HG03139 (cell line): ENCODE results near the gene COA3.

Experiments
- ATAC-seq: cut with Tn5 transposase; IDR thresholded peaks from one replicate; pipeline ENCODE4 v1.9.1; 2021; ENCODE audit not compliant: unreplicated experiment

The COA3 gene

GRCh38 chr17:42818379-42818778 is 19.9 kb upstream of the COA3 start:
- no peak for ATAC-seq

DNA sequence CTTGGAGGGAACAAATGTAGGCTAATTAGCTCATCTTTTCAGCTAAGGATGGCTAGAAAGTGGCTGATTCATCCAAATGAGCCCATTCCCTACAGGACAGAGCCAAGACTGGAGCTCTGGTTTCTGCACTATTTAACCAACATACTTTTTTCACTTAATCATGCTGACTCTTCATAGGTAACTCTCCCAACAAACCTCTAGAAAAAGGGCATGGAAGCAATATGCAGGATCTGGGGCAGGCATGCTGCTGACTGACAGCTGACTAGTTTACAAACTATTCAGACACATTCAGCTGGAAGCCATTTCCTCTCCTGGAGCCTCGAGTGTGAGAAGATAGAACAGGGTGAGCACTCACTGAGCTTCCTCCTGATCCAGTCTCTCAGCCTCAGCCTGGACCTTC is 19.4 kb upstream of the COA3 start:
- ATAC-seq: no peak

GRCh38 chr17:42814633-42815399 is 16.3 kb upstream of the COA3 start:
- no peak for ATAC-seq

GRCh38 chr17:42809250-42809649 is 10.7 kb upstream of the COA3 start:
- no peak for ATAC-seq

GRCh38 chr17:42806249-42806648 is 7.7 kb upstream of the COA3 start:
- no peak for ATAC-seq

DNA sequence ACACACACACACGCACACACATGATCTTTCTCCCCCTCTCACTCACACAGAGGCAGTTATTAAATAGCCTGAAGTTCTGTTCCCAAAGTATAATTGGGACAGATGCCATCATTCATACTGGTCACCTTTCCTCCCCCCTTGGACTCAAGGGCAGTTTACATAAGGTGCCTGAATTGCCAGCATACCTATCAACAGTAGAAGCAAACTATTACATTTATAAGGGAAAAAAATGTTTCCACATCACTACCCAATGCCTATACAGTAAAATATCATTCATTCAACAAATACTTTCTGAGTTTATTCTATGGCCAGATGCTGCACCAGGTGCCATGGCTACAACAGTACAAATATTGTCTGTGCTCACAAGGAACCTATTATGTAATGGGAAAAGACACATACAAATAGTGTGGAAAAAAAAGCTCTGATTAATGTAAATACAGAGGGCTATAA is 6.4 kb upstream of the COA3 start:
- ATAC-seq: no peak

GRCh38 chr17:42803074-42803883 is 4.8 kb upstream of the COA3 start:
- ATAC-seq: no peak

DNA sequence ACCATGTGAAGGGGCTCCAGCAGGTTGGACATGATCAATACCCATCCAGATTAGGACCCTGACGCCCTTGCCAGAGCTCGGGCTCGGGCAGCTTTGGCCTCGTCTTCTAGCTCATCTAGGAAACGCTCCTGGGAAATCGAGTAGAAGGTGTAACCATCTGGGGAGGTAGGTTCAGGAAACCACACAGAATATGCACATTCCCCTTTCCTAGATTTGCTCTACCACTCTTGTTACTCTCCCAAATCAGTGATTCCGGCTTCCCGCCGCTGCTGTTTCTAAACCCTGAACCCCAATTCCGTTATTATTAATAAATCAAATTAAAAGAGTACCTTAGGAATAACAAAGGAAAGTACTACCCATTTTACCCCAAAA is 507 bp downstream of the COA3 start:
- ATAC-seq: no peak

DNA sequence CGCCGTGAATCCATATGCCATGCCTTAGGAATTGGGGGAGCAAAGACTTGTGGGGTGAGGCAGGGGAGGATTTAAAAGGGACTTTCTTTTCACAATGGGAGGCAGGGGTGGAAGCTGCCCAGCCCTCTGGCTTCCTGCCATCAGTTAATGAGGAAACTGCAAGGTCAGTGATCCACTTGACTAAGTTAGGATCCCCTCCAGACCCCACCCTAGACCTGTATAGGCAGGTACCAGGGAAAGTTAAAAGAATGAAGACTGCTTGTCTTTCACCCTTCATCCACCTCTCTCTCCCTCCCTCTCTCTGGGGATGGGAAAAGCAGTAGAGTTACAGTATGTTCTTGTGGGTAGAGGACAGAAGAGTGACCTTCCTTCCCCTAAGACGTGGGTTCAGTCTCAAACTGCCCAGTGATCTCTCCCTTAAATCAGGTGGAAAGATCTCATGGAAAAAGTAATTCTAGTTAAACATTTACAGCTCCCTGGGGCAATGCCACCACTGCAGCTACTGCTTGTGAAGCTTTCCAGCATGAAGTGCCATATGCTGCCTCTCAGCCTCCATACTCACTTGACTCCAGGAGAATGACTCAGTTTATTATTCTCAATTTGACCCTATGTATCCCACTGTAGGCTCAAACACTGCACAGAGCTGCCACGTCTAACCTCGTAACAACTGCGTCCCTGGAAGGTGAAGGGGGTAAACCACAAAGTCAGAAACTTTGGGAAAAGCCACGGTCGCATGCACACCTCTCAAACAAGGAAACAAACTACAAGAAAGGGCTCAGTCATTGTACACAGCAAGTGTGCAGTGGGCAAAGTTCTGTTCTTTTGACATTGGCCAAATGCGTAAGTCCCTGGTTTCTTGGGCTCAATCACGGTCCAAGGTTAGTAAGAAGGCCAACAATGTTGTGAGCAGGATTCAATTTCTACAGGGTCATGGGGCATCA is 1.2 kb downstream of the COA3 start:
- no peak for ATAC-seq

- ATAC-seq: no peak
These were observed 2.3 kb downstream of the COA3 start for GRCh38 chr17:42796066-42796758.

GRCh38 chr17:42795465-42795864 is 3.0 kb downstream of the COA3 start:
- ATAC-seq: no peak

DNA sequence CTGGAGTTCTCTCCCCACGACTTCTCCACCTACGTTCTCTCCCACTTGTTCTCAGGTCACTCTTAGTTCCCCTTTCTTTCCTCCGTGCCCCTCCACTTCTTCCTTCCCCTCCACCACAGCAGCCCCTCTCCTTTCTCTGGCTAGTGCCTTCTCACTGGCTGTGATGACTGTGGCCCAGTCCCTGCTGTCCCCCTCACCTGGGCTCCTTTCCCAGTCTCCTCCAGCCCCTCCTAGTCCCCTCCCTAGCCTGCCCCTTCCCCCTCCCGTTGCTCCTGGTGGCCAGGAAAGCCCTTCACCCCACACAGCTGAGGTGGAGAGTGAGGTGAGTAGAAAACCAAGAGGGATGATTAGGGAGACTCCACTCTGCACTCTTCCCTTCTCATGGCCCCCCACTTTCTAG is 3.4 kb downstream of the COA3 start:
- ATAC-seq: no peak

- ATAC-seq: no peak
These were observed 6.0 kb downstream of the COA3 start for GRCh38 chr17:42792545-42792944.

GRCh38 chr17:42791948-42792347 is 6.6 kb downstream of the COA3 start:
- no peak for ATAC-seq

GRCh38 chr17:42787266-42787665 is 11.2 kb downstream of the COA3 start:
- no peak for ATAC-seq

DNA sequence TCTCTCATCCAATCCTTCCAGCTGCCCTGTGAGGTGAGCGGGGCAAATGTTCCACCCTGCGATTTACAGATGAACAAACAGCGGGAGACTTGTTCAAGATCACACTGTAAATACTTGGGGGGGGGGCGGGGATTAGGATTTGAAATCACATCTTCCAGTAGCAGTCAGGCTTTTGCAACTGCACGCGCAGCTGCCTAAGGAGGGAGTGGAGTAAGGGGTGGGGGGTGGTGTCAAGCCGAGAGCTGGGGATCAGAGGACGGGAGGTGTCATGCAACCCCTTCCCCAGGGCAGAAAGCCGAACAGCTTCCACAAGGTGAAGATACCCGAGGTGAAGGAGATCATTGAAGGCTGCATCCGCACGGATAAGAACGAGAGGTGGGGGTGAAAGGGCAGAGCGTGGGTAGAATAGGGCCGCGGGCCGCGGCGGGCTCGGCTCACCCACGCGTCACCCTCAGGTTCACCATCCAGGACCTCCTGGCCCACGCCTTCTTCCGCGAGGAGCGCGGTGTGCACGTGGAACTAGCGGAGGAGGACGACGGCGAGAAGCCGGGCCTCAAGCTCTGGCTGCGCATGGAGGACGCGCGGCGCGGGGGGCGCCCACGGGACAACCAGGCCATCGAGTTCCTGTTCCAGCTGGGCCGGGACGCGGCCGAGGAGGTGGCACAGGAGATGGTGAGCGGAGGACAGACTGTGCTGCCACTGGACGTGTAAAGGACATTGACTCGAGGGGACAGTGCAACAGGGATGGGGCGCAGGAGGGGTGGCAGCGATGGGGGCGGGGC is 13.5 kb downstream of the COA3 start:
- no peak for ATAC-seq

- no peak for ATAC-seq
These were observed 14.1 kb downstream of the COA3 start for GRCh38 chr17:42784409-42784808.

DNA sequence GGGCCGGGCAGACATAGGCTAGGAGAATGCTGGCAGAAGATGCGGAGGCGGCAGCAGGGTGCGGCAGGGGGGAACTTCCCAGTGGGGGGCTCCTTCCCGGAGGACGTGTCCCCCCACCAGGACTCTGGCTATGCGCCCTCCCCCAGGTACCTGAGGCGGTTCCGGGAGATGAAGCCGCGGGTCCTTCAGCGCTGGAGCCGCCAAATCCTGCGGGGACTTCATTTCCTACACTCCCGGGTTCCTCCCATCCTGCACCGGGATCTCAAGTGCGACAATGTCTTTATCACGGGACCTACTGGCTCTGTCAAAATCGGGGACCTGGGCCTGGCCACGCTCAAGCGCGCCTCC is 14.7 kb downstream of the COA3 start:
- ATAC-seq: no peak

DNA sequence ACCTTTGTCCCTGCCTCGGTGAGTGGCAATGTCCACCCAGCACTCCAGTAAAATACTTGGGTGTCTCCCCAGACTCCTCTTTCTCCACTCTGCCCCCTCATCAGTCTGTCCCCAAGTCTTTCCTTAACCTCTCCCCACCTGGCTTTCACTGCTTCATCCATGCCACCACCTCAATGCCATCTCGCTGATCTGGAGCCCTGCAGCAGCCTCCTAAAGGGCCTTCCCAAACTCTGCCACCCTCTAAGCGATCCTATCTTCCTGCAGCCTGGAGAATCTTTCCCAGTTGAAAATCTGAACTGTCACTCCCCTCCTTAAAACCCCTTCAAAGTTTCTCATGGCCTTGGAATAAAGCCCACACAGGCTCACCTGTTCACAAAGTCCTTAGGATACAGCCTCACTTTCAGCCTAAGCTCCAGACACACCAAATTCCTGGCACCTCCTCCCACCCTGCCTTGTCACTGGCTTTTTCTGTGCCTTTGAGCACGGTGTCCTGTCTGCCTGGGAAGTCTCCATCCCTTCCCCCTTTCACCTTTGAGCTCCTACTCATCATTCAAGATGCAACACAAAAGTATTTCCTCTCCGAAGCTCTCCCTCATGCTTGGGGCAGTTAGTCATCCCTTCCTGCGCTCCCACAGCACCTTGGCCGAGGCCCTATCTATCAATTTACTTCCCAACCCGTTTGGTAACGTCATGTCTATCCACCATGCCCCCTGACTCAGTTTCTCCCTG is 15.3 kb downstream of the COA3 start:
- ATAC-seq: no peak
